ENCODE data around the gene EMSY.

DNA sequence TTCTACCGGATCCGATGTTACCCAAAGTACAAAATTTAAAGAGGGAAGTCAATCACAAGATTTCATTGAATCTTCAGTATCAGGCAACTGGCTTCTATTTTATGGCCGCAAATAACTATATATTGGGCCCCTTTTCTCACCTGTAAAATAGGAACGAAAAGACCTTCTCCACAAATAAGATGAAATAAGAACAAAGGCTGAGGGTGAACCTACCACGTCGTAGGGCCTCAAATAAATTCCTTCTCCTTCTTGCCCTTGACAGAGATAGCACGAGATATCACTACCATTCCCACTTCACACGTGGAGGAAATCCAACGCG lies 794 bp upstream of the EMSY start:
- TF ChIP-seq CTCF (IDR thresholded peaks at IDR 0.05) (no peak), POLR2A (IDR thresholded peaks at IDR 0.05) (no peak)
